Left cardiac atrium (tissue), 4 donors: ENCODE measurements around the gene TXNL4A. TPM values are rescaled to one million over a fixed set of nuclear protein-coding genes. Genes with fewer than 3 reads are reported as not detected.

Experiments
- ATAC-seq, 2 donors: fragments of 200-7000 bp; cut with Tn5 transposase; one replicate each; pipeline ENCODE4 v1.9.1; 2020; ENCODE audit warnings: mild to moderate bottlenecking in 2 of 2, moderate library complexity in 2 of 2
- DNase-seq: peaks from one replicate; pipeline ENCODE4 v3.0.0-alpha.2; 2020
- intact Hi-C, 2 donors: fragments of 100-400 bp; cut with DNase I; formaldehyde crosslinking; loops; one replicate each; pipeline versions ENCODE4 v1.14.1 to v1.15.1; 2022 to 2023
- total RNA-seq, 2 donors: library from RNA; stranded (reverse); fragmentation: NEBNext Ultra II Directional; extraction: Animal tissue kit (Norgen Biotek cat#: 25700); gene quantifications; one replicate each; pipeline ENCODE4 v1.2.1, GENCODE V29; 2021
- donor health status: DM: no; HTN: yes; CAD: no.
- donor health status: DM: no; HTN: yes; CAD: no; lungs with severe emphysema.
- donor health status: DM: yes; HTN: yes; CAD: no.
- donor health status: Dilated cardiomyopathy.

The TXNL4A gene
- total RNA-seq, 2 donors from 2014 or later: 92.0 to 114 TPM

GRCh38 chr18:79942786-79943607 is 45.4 kb downstream of the TXNL4A start:
- DNase-seq (no peak), ATAC-seq (no peak)
- intact Hi-C loops: no loop called here

- ATAC-seq: no peak
- intact Hi-C loops: no loop called here
- no peak for DNase-seq
Observed at GRCh38 chr18:79942211-79942610, 46.2 kb downstream of the TXNL4A start.

- ATAC-seq (no peak), DNase-seq (no peak)
- intact Hi-C loops: no loop called here
Observed at GRCh38 chr18:79941473-79942119, 46.8 kb downstream of the TXNL4A start.

GRCh38 chr18:79940814-79941472 is 47.4 kb downstream of the TXNL4A start:
- no peak for DNase-seq
- ATAC-seq: no peak
- intact Hi-C loops: no loop called here

- ATAC-seq (no peak), DNase-seq (no peak)
- intact Hi-C loops: no loop called here
Observed at GRCh38 chr18:79940126-79940813, 48.1 kb downstream of the TXNL4A start.

- ATAC-seq: no peak
- intact Hi-C loops: no loop called here
- DNase-seq: no peak
Observed at GRCh38 chr18:79939096-79939495, 49.3 kb downstream of the TXNL4A start.

GRCh38 chr18:79938196-79938595 is 50.2 kb downstream of the TXNL4A start:
- no peak for DNase-seq
- intact Hi-C loops: no loop called here
- no peak for ATAC-seq

- ATAC-seq: no peak
- DNase-seq: no peak
- intact Hi-C loops: no loop called here
Observed at GRCh38 chr18:79937103-79937860, 51.1 kb downstream of the TXNL4A start.

GRCh38 chr18:79936641-79937040 is 51.7 kb downstream of the TXNL4A start:
- DNase-seq (no peak), ATAC-seq (no peak)
- intact Hi-C loops: no loop called here

GRCh38 chr18:79935925-79936324 is 52.4 kb downstream of the TXNL4A start:
- DNase-seq: no peak
- no peak for ATAC-seq
- intact Hi-C loops: no loop called here

- ATAC-seq (no peak), DNase-seq (no peak)
- intact Hi-C loops: no loop called here
Observed at GRCh38 chr18:79935499-79935898, 52.9 kb downstream of the TXNL4A start.

GRCh38 chr18:79935098-79935480 is 53.3 kb downstream of the TXNL4A start:
- ATAC-seq (no peak), DNase-seq (no peak)
- intact Hi-C loops: no loop called here

GRCh38 chr18:79934311-79935097 is 53.9 kb downstream of the TXNL4A start:
- ATAC-seq: peak; percentile 84 to 90
- DNase-seq: no peak
- intact Hi-C loops: no loop called here

GRCh38 chr18:79933765-79934164 is 54.6 kb downstream of the TXNL4A start:
- no peak for DNase-seq
- peak in 1 of 2 donors; percentile 41 for ATAC-seq
- intact Hi-C loops: no loop called here

- intact Hi-C loops: no loop called here
- ATAC-seq (no peak), DNase-seq (no peak)
Observed at GRCh38 chr18:79932907-79933306, 55.5 kb downstream of the TXNL4A start.

GRCh38 chr18:79931475-79931874 is 56.9 kb downstream of the TXNL4A start:
- intact Hi-C loops: no loop called here
- DNase-seq (no peak), ATAC-seq (no peak)

- no peak for ATAC-seq
Observed at GRCh38 chr18:79930020-79930642, 58.2 kb downstream of the TXNL4A start.

GRCh38 chr18:79928563-79928960 is 59.8 kb downstream of the TXNL4A start:
- intact Hi-C loops: loop anchor here in 1 of 2 donors (5.0 kb wide), 1 partner anchor 49 kb away; no protein-coding TSS in a partner anchor
- ATAC-seq: no peak
- DNase-seq: no peak

More at GRCh38 chr18:79930020-79930642, 58.2 kb downstream of the TXNL4A start:
- no peak for DNase-seq
- intact Hi-C loops: no loop called here
